Aorta (tissue), 5 donors: Measurements from ENCODE around the gene SH3TC1. TPM values are rescaled to one million over a fixed set of nuclear protein-coding genes. Genes with fewer than 3 reads are reported as not detected.
A peak's percentile ranks its signal among the peaks of the same experiment; 100 is the strongest.

Experiments used
- ATAC-seq: fragments of 200-7000 bp; cut with Tn5 transposase; one replicate; pipeline ENCODE4 v1.9.1; 2022; ENCODE audit warnings: moderate library complexity; ENCODE audit not compliant: low FRiP score
- DNase-seq, 2 donors: peaks; one replicate each; pipeline ENCODE4 v3.0.0-alpha.2; 2020
- H3K27ac ChIP-seq, 2 donors: one replicate each; pipeline ENCODE4 v1.5.1; 2013; ENCODE audit warnings: low read length in 2 of 2, mild to moderate bottlenecking in 2 of 2, moderate library complexity in 2 of 2, control low read depth in 1 of 2, inconsistent platforms in 1 of 2, low read depth in 1 of 2
- H3K27me3 ChIP-seq, 2 donors: one replicate each; pipeline ENCODE4 v1.6.1; 2013; ENCODE audit warnings: control low read depth in 1 of 2, low read length in 1 of 2, mild to moderate bottlenecking in 1 of 2, moderate library complexity in 1 of 2; ENCODE audit not compliant: insufficient read depth in 2 of 2, control insufficient read depth in 1 of 2
- H3K36me3 ChIP-seq, 2 donors: one replicate each; pipeline ENCODE4 v1.6.1; 2013; ENCODE audit warnings: control low read depth in 1 of 2, low read length in 1 of 2, mild to moderate bottlenecking in 1 of 2; ENCODE audit not compliant: insufficient read depth in 2 of 2, control insufficient read depth in 1 of 2
- H3K4me1 ChIP-seq, 2 donors: one replicate each; pipeline ENCODE4 v1.6.1; 2013; ENCODE audit warnings: low read length in 2 of 2, control low read depth in 1 of 2, mild to moderate bottlenecking in 1 of 2, moderate library complexity in 1 of 2; ENCODE audit not compliant: insufficient read depth in 2 of 2, control insufficient read depth in 1 of 2
- H3K4me3 ChIP-seq, 2 donors: one replicate each; pipeline ENCODE4 v1.5.1; 2013; ENCODE audit warnings: low read length in 2 of 2, control low read depth in 1 of 2, mild to moderate bottlenecking in 1 of 2
- H3K9me3 ChIP-seq: one replicate; pipeline ENCODE4 v1.6.1; 2013; ENCODE audit warnings: mild to moderate bottlenecking, low read length; ENCODE audit not compliant: control insufficient read depth
- WGBS, 2 donors: extraction: QIAGEN DNeasy Blood & Tissue Kit; methylation state at CpG; one replicate each; pipeline ENCODE4 v1.1.7; 2013; 5-methylcytosine and 5-hydroxymethylcytosine counted together
- intact Hi-C, 2 donors: fragments of 100-400 bp; cut with DNase I; formaldehyde crosslinking; loops; one replicate each; pipeline versions ENCODE4 v1.14.2 to v1.15.0; 2022
- polyA plus RNA-seq, 2 donors: library from polyadenylated mRNA; stranded (reverse); fragments of 200-250 nt; gene quantifications; one replicate each; pipeline ENCODE4 v1.2.3, GENCODE V29; 2013
- total RNA-seq, 2 donors: library from RNA; stranded (reverse); fragmentation: NEBNext Ultra II Directional; extraction: Animal tissue kit (Norgen Biotek cat#: 25700); gene quantifications; one replicate each; pipeline ENCODE4 v1.2.1, GENCODE V29; 2021
- donor health status: healthy with polysubstance abuse.
- donor health status: Bipolar disorder and iron deficiency.
- donor health status: DM: no; HTN: no; CAD: no.
- donor health status: DM: no; HTN: no; CAD: no.
- donor health status: DM: yes; HTN: yes; CAD: no.

SH3TC1 gene
- total and polyA plus RNA-seq, 4 donors = 3.4 to 58.9 (median 21.7) TPM

GRCh38 chr4:8250637-8251036, 51.5 kb downstream of the SH3TC1 start:
- DNase-seq = no peak
- Histone ChIP-seq H3K36me3 (no peaks in the 10 kb centered on the region), H3K27ac (no peak overlapping the region), H3K4me1 (no peaks in the 10 kb centered on the region), H3K27me3 (no peaks in the 10 kb centered on the region), H3K9me3 (no peaks in the 10 kb centered on the region), H3K4me3 (no peak overlapping the region)
- ATAC-seq = no peak
- WGBS, 2 donors = 85 to 95% methylated on average over 7 of the region's 7 CpGs
- intact Hi-C loops = no loop called here

GRCh38 chr4:8251110-8251883, 52.2 kb downstream of the SH3TC1 start:
- H3K4me1 ChIP-seq = no peaks in the 10 kb centered on the region
- 85 to 89% methylated on average over 24 of the region's 24 CpGs for WGBS, 2 donors

GRCh38 chr4:8252301-8253173, 53.4 kb downstream of the SH3TC1 start:
- DNase-seq = no peak
- Histone ChIP-seq H3K4me3 (no peak overlapping the region), H3K4me1 (no peaks in the 10 kb centered on the region), H3K9me3 (no peaks in the 10 kb centered on the region), H3K36me3 (no peaks in the 10 kb centered on the region), H3K27ac (no peak overlapping the region), H3K27me3 (no peaks in the 10 kb centered on the region)
- WGBS, 2 donors = 87 to 90% methylated on average over 23 of the region's 23 CpGs
- ATAC-seq = no peak
- intact Hi-C loops = no loop called here

More at GRCh38 chr4:8251110-8251883, 52.2 kb downstream of the SH3TC1 start:
- no peaks in the 10 kb centered on the region for H3K36me3 ChIP-seq
- DNase-seq (no peak), ATAC-seq (no peak)
- H3K27ac ChIP-seq = no peak overlapping the region
- intact Hi-C loops = no loop called here
- H3K4me3 ChIP-seq = no peak overlapping the region
- no peaks in the 10 kb centered on the region for H3K27me3 ChIP-seq
- no peaks in the 10 kb centered on the region for H3K9me3 ChIP-seq

GRCh38 chr4:8254076-8254475, 55.0 kb downstream of the SH3TC1 start:
- Histone ChIP-seq H3K27me3 (no peaks in the 10 kb centered on the region), H3K9me3 (no peaks in the 10 kb centered on the region), H3K4me1 (no peaks in the 10 kb centered on the region), H3K4me3 (no peak overlapping the region), H3K36me3 (no peaks in the 10 kb centered on the region), H3K27ac (no peak overlapping the region)
- DNase-seq = no peak
- no peak for ATAC-seq
- WGBS, 2 donors = 53 to 79% methylated on average over 6 of the region's 6 CpGs
- intact Hi-C loops = no loop called here

GRCh38 chr4:8255698-8256441, 56.8 kb downstream of the SH3TC1 start:
- H3K27me3 ChIP-seq = no peaks in the 10 kb centered on the region
- no peaks in the 10 kb centered on the region for H3K36me3 ChIP-seq
- no peaks in the 10 kb centered on the region for H3K4me1 ChIP-seq
- no peaks in the 10 kb centered on the region for H3K9me3 ChIP-seq
- ATAC-seq = peak; percentile 31
- WGBS, 2 donors = 57 to 68% methylated on average over 14 of the region's 14 CpGs
- intact Hi-C loops = no loop called here
- no peak overlapping the region for H3K4me3 ChIP-seq
- DNase-seq = peak in 1 of 2 donors; percentile 75
- no peak overlapping the region for H3K27ac ChIP-seq

- Histone ChIP-seq H3K4me1 (no peaks in the 10 kb centered on the region), H3K4me3 (no peak overlapping the region), H3K36me3 (no peaks in the 10 kb centered on the region), H3K27me3 (no peaks in the 10 kb centered on the region), H3K9me3 (no peaks in the 10 kb centered on the region), H3K27ac (no peak overlapping the region)
- WGBS, 2 donors = 54 to 66% methylated on average over 4 of the region's 4 CpGs
- no peak for ATAC-seq
- no peak for DNase-seq
- intact Hi-C loops = no loop called here
These were observed 58.8 kb downstream of the SH3TC1 start for GRCh38 chr4:8257854-8258253.

- no peak for DNase-seq
- Histone ChIP-seq H3K27me3 (no peaks in the 10 kb centered on the region), H3K4me3 (no peak overlapping the region), H3K36me3 (no peaks in the 10 kb centered on the region), H3K9me3 (no peaks in the 10 kb centered on the region), H3K27ac (no peak overlapping the region), H3K4me1 (no peaks in the 10 kb centered on the region)
- WGBS, 2 donors = 68 to 77% methylated on average over 13 of the region's 13 CpGs
- no peak for ATAC-seq
- intact Hi-C loops = no loop called here
These were observed 59.6 kb downstream of the SH3TC1 start for GRCh38 chr4:8258552-8259212.

GRCh38 chr4:8259743-8260430, 60.8 kb downstream of the SH3TC1 start:
- H3K4me1 ChIP-seq = no peaks in the 10 kb centered on the region
- intact Hi-C loops = loop anchor here in 1 of 2 donors (10.0 kb wide), 1 partner anchor 75 kb away; no protein-coding TSS in a partner anchor
- WGBS, 2 donors = 85 to 86% methylated on average over 11 of the region's 11 CpGs
- H3K27ac ChIP-seq = no peak overlapping the region
- ATAC-seq (no peak), DNase-seq (no peak)
- H3K36me3 ChIP-seq = no peaks in the 10 kb centered on the region
- no peaks in the 10 kb centered on the region for H3K9me3 ChIP-seq
- H3K4me3 ChIP-seq = no peak overlapping the region
- no peaks in the 10 kb centered on the region for H3K27me3 ChIP-seq
